T-helper 17 cell (primary cell): ENCODE measurements around the gene DBP. TPM values are rescaled to one million over a fixed set of nuclear protein-coding genes. Genes with fewer than 3 reads are reported as not detected.

Source experiments
- ATAC-seq: fragments of 150-1000 bp; cut with Tn5 transposase; 2 replicates; pipeline ENCODE4 v1.10.0; 2021; ENCODE audit warnings: mild to moderate bottlenecking, moderate library complexity
- DNase-seq, 3 donors: peaks; one replicate each; pipeline versions ENCODE4 v3.0.0 to v3.0.0-alpha.2; 2020 to 2021
- H3K9me3 ChIP-seq: one replicate; pipeline ENCODE4 v1.7.0; 2013; ENCODE audit warnings: low read length, mild to moderate bottlenecking; ENCODE audit not compliant: control insufficient read depth, poor library complexity, severe bottlenecking
- H3K27ac Mint-ChIP-seq: one replicate; pipeline ENCODE4 v1.8.0; 2022; ENCODE audit warnings: mild to moderate bottlenecking, moderate library complexity, mixed read lengths
- H3K27me3 Mint-ChIP-seq: one replicate; pipeline ENCODE4 v1.8.0; 2022; ENCODE audit warnings: mixed read lengths
- H3K36me3 Mint-ChIP-seq: one replicate; pipeline ENCODE4 v1.8.0; 2022; ENCODE audit warnings: low read depth, mixed read lengths
- H3K4me1 Mint-ChIP-seq: one replicate; pipeline ENCODE4 v1.8.0; 2022; ENCODE audit warnings: mild to moderate bottlenecking, mixed read lengths
- H3K4me3 Mint-ChIP-seq: one replicate; pipeline ENCODE4 v1.8.0; 2022; ENCODE audit warnings: mild to moderate bottlenecking, moderate library complexity, mixed read lengths
- total RNA-seq, 4 donors: library from RNA in 2 of 4; stranded (reverse) in 2 of 4; gene quantifications; one replicate each; pipeline ENCODE4 v1.2.3 and lab custom pipeline; 2022 to 2026

Gene DBP
- total RNA-seq, 2 donors from 2014 or later = 29.7 to 38.2 TPM

- H3K9me3 ChIP-seq = no peaks in the 10 kb centered on the region
- ATAC-seq (no peak), DNase-seq (no peak)
- Mint-ChIP-seq H3K36me3 (peaks cover 4% of the 10 kb centered on the region), H3K27me3 (no peaks in the 10 kb centered on the region), H3K27ac (peak overlapping the region; percentile 92), H3K4me1 (peaks cover 24% of the 10 kb centered on the region), H3K4me3 (peak overlapping the region; percentile 88)
Measured at GRCh38 chr19:48624791-48625723, 12.1 kb downstream of the DBP start.

DNA sequence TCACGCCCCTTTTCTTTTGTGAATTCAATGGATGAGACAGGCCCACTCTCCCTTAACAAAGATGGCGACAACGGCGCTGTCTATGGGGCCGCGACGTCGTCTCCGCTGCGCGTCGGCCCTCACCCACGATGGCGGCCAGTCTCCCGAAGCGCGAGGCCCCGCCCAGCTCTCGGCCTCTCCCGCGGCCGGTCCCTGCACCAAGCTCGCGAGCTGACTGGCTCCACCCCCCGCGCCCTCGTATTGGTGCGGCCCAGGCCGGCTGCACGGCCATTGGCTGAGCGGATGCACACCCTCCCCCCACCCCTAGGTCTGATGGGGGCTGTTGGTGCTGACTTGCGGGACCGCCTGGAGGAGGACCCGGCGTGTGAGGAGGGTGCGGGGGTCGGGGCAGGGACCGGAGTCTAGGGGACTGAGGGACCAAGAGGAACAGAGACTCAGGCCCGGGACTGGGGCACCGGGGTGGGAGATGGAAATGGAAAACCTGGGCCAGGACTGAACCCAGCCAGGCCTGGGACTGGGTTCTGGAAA lies 13.0 kb downstream of the DBP start:
- H3K4me3 Mint-ChIP-seq = peak overlapping the region; percentile 88
- no peaks in the 10 kb centered on the region for H3K9me3 ChIP-seq
- ATAC-seq (peak; percentile 83), DNase-seq (peak; percentile 89 to 94 (median 92))
- H3K4me1 Mint-ChIP-seq = peaks cover 29% of the 10 kb centered on the region
- H3K27me3 Mint-ChIP-seq = no peaks in the 10 kb centered on the region
- H3K36me3 Mint-ChIP-seq = peaks cover 4% of the 10 kb centered on the region
- peak overlapping the region; percentile 92 for H3K27ac Mint-ChIP-seq

GRCh38 chr19:48623556-48624066 lies 13.6 kb downstream of the DBP start:
- H3K4me1 Mint-ChIP-seq = peaks cover 30% of the 10 kb centered on the region
- no peaks in the 10 kb centered on the region for H3K27me3 Mint-ChIP-seq
- ATAC-seq = no peak
- H3K36me3 Mint-ChIP-seq = peaks cover 4% of the 10 kb centered on the region
- H3K9me3 ChIP-seq = no peaks in the 10 kb centered on the region
- peak overlapping the region; percentile 88 for H3K4me3 Mint-ChIP-seq
- H3K27ac Mint-ChIP-seq = peak overlapping the region; percentile 92
- no peak for DNase-seq

DNA sequence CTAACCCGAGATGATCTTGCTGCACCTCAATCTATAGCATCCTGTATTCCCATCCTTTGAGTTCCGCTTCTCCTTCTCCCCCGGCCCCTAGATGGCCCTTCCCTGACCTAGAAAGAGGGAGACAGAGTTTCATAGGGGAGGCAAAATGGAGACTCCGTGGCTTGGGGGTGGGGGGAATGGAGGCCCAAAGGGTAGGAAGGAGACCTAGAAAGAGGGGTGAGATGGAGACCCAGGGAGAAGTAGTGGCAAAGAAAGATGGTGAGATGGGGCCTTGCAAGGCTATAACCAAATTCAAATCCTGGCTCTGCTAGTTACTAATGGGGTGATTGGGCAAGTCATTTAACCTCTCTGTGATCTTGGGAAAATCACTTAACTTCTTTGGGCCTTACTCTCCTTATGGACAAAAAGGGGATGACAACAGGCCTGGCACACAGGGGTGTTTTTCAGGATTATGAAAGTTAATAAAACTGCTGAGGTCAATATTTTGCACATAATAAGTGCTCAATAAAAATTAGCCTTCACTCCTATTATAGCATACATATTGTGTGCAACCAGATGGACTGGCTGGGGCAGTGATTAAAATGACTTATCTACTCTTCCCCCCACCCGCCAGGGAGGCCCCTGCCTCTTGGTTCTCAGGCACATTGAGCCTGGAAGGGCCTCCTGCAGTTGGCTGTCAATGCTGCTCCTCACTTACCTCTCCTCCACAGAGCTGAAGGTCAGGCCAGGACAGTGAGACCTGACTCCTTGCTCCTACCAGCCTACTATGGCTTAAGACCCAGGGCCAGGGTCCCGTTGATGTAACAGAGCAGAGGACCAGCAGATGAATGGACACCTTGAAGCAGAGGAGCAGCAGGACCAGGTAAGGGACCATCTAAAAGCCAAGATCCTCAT lies 17.2 kb downstream of the DBP start:
- Mint-ChIP-seq H3K4me1 (peaks cover 40% of the 10 kb centered on the region), H3K4me3 (peak overlapping the region; percentile 96), H3K36me3 (peaks cover 7% of the 10 kb centered on the region), H3K27me3 (no peaks in the 10 kb centered on the region), H3K27ac (peak overlapping the region; percentile 98)
- DNase-seq = no peak
- H3K9me3 ChIP-seq = no peaks in the 10 kb centered on the region
- ATAC-seq = no peak

DNA sequence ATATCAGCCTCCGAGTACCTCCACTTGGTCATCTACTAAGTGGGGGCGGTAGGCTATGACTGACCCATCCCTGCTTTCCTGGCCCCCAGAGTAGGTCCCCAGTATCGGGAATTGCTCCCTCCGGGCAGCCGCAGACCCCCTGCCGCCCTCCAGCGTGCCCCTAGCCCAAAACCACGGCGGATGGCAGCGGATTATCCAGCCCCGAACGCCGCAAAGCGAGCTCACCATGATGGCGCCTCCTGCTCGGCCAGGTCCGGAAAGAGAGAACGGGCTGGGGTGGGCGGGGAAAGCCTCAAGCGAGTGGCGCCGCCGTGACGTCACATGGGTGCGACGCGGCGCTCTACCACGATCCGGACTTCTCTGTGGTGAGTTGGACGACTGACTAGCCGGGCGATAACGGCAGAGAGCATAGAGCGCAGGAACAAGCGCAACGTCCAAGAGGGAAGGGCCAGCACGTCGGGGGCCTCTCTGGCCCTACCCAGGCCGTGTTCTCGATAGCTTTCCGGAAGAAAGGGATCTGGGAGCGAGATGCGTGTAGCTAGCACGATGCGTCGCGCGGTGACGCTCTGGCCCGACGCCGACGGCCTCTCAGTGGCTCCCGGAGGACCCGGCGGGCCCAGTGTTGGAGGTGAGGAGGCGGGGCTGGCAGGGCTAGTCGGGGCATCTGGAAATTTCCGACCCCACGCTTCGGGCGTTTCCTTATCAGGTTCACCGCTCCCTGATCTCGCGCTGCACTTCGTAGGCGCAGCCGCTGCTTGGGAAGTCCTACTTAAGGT lies 18.1 kb downstream of the DBP start, which contains the start of the genes RPL18 and SPHK2:
TSS of gene RPL18 (minus strand) at position 263 of the 776 bp plus-strand sequence. CDS start at position 228, 35 bp downstream.
TSS of gene SPHK2 (plus strand) at position 591 of the 776 bp plus-strand sequence. CDS start 1,009 bp downstream, outside the sequence.
- peaks cover 7% of the 10 kb centered on the region for H3K36me3 Mint-ChIP-seq
- peak within 1 kb of the TSS; percentile 98 for H3K27ac Mint-ChIP-seq
- DNase-seq (peak; percentile 85 to 88 (median 86)), ATAC-seq (peak; percentile 79)
- H3K27me3 Mint-ChIP-seq = no peaks in the 10 kb centered on the region
- no peaks in the 10 kb centered on the region for H3K9me3 ChIP-seq
- peak within 1 kb of the TSS; percentile 96 for H3K4me3 Mint-ChIP-seq
- H3K4me1 Mint-ChIP-seq = peaks cover 35% of the 10 kb centered on the region

DNA sequence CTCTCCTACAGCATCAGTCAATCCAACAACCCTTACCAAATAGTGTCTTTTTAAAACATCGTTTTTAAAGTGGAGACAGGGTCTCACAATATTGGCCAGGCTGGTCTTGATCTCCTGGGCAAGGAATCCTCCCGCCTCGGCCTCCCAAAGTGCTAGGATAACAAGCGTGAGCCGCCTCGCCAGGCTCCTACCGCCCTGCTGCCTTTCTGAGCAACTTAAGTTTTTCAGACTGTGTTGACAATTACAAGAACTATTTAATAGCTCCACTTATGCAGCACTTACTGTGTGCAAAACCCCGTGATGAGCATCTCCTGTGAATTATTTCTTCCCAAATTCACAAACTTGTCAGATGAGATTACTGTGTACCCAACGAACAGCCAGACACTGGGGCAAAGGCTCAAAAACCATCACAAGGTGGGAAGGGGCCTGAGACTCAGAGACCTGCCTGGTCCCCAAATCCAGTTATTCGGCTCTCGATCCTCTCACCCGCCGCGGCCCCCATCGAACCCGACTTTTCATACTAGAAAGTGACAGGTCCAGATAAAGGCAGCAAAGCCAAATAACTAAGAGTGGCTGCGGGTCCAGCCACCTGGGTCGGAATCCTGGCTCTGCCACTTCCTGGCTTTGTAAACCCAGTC lies 18.8 kb downstream of the DBP start:
- H3K36me3 Mint-ChIP-seq = peaks cover 5% of the 10 kb centered on the region

GRCh38 chr19:48617146-48617937 lies 19.8 kb downstream of the DBP start:
- DNase-seq (no peak), ATAC-seq (no peak)

More for the DNA sequence above, 18.8 kb downstream of the DBP start:
- peak overlapping the region; percentile 98 for H3K27ac Mint-ChIP-seq
- no peaks in the 10 kb centered on the region for H3K27me3 Mint-ChIP-seq
- H3K4me3 Mint-ChIP-seq = peak overlapping the region; percentile 96
- ATAC-seq (no peak), DNase-seq (no peak)
- H3K9me3 ChIP-seq = no peaks in the 10 kb centered on the region
- H3K4me1 Mint-ChIP-seq = peaks cover 30% of the 10 kb centered on the region

GRCh38 chr19:48616491-48617056 lies 20.6 kb downstream of the DBP start:
- DNase-seq (no peak), ATAC-seq (no peak)
- H3K4me1 Mint-ChIP-seq = peaks cover 26% of the 10 kb centered on the region
- H3K27me3 Mint-ChIP-seq = no peaks in the 10 kb centered on the region
- no peaks in the 10 kb centered on the region for H3K9me3 ChIP-seq
- H3K4me3 Mint-ChIP-seq = peak overlapping the region; percentile 96
- H3K36me3 Mint-ChIP-seq = peaks cover 3% of the 10 kb centered on the region
- H3K27ac Mint-ChIP-seq = peak overlapping the region; percentile 98

More at GRCh38 chr19:48617146-48617937, 19.8 kb downstream of the DBP start:
- no peaks in the 10 kb centered on the region for H3K9me3 ChIP-seq
- H3K36me3 Mint-ChIP-seq = peaks cover 3% of the 10 kb centered on the region
- H3K4me3 Mint-ChIP-seq = peak overlapping the region; percentile 96
- H3K4me1 Mint-ChIP-seq = peaks cover 27% of the 10 kb centered on the region
- peak overlapping the region; percentile 98 for H3K27ac Mint-ChIP-seq
- H3K27me3 Mint-ChIP-seq = no peaks in the 10 kb centered on the region

GRCh38 chr19:48616041-48616436 lies 21.1 kb downstream of the DBP start:
- H3K36me3 Mint-ChIP-seq = peaks cover 3% of the 10 kb centered on the region
- DNase-seq = no peak
- ATAC-seq = no peak

GRCh38 chr19:48615231-48616040 lies 21.7 kb downstream of the DBP start:
- H3K9me3 ChIP-seq = no peaks in the 10 kb centered on the region
- Mint-ChIP-seq H3K4me3 (peak overlapping the region; percentile 96), H3K4me1 (peaks cover 26% of the 10 kb centered on the region), H3K36me3 (peaks cover 3% of the 10 kb centered on the region), H3K27me3 (no peaks in the 10 kb centered on the region), H3K27ac (peak overlapping the region; percentile 66)
- DNase-seq = no peak
- no peak for ATAC-seq

More at GRCh38 chr19:48616041-48616436, 21.1 kb downstream of the DBP start:
- Mint-ChIP-seq H3K4me3 (peak overlapping the region; percentile 96), H3K4me1 (peaks cover 26% of the 10 kb centered on the region), H3K27me3 (no peaks in the 10 kb centered on the region), H3K27ac (peak overlapping the region; percentile 98)
- no peaks in the 10 kb centered on the region for H3K9me3 ChIP-seq
